Activated CD4-positive, alpha-beta T cell treated with anti-CD3 and anti-CD28 coated beads for 36 hours (primary cell): Measurements from ENCODE around the gene XIRP1. TPM values are rescaled to one million over a fixed set of nuclear protein-coding genes. Genes with fewer than 3 reads are reported as not detected.
A peak's percentile ranks its signal among the peaks of the same experiment; 100 is the strongest.

Experiments
- ATAC-seq: fragments of 200-7000 bp; cut with Tn5 transposase; one replicate; pipeline ENCODE4 v1.10.0; 2021; ENCODE audit warnings: mild to moderate bottlenecking, moderate library complexity
- CTCF ChIA-PET: fragments of 350-600 bp; sonication (Branson Sonifier 250); formaldehyde crosslinking; loops from one replicate; lab custom pipeline; 2021; ENCODE audit warnings: antibody characterized with exemption; lab: Charles Lee
- POLR2A ChIA-PET: fragments of 350-600 bp; sonication (Branson Sonifier 250); formaldehyde crosslinking; loops from one replicate; lab custom pipeline; 2021; ENCODE audit warnings: antibody characterized with exemption, inconsistent platforms; lab: Charles Lee
- DNase-seq: peaks from one replicate; pipeline ENCODE4 v3.0.0-alpha.2; 2020
- H3K27ac Mint-ChIP-seq: one replicate; pipeline ENCODE4 v1.8.0; 2021; ENCODE audit warnings: mixed read lengths
- H3K27me3 Mint-ChIP-seq: one replicate; pipeline ENCODE4 v1.8.0; 2021; ENCODE audit warnings: mixed read lengths
- H3K36me3 Mint-ChIP-seq: one replicate; pipeline ENCODE4 v1.8.0; 2021; ENCODE audit warnings: low read depth, mixed read lengths
- H3K4me1 Mint-ChIP-seq: one replicate; pipeline ENCODE4 v1.8.0; 2021; ENCODE audit warnings: mixed read lengths
- H3K4me3 Mint-ChIP-seq: one replicate; pipeline ENCODE4 v1.8.0; 2021; ENCODE audit warnings: mild to moderate bottlenecking, moderate library complexity, mixed read lengths
- H3K9me3 Mint-ChIP-seq: one replicate; pipeline ENCODE4 v1.8.0; 2021; ENCODE audit warnings: low read depth, mixed read lengths
- intact Hi-C, 2 experiments: fragments of 100-400 bp; cut with DNase I in 1 of 2; cut with micrococcal nuclease in 1 of 2; formaldehyde crosslinking; loops; one replicate each; pipeline versions ENCODE4 v1.14.2 to v1.15.1; 2022 to 2024; cut with DNase I, micrococcal nuclease
- total RNA-seq, 2 experiments: library from RNA; stranded (reverse); gene quantifications; one replicate each; pipeline ENCODE4 v1.2.3, GENCODE V29; 2021

The XIRP1 gene
- total RNA-seq, 2 experiments from 2014 or later = 1.4 to 2.2 TPM

- H3K27me3 Mint-ChIP-seq = no peaks in the 10 kb centered on the region
- ChIA-PET POLR2A (no interaction called here), CTCF (interaction anchor here (14.9 kb wide), 1 partner anchor 106 kb away, joined by 447 read pairs; no protein-coding TSS in a partner anchor)
- H3K9me3 Mint-ChIP-seq = no peaks in the 10 kb centered on the region
- intact Hi-C loops = no loop called here
- peaks cover 12% of the 10 kb centered on the region for H3K4me1 Mint-ChIP-seq
- ATAC-seq (no peak), DNase-seq (no peak)
- no peaks in the 10 kb centered on the region for H3K36me3 Mint-ChIP-seq
- H3K4me3 Mint-ChIP-seq = no peak overlapping the region
- no peak overlapping the region for H3K27ac Mint-ChIP-seq
Measured at GRCh38 chr3:39185326-39185958, 7.0 kb downstream of the XIRP1 start.

GRCh38 chr3:39184968-39185285, 7.5 kb downstream of the XIRP1 start:
- POLR2A ChIA-PET = no interaction called here
- intact Hi-C loops = loop anchor here in 1 of 2 experiments (5.0 kb wide), 1 partner anchor 688 kb away; the partner anchor contains the start of gene EXOG

GRCh38 chr3:39184081-39184967, 8.1 kb downstream of the XIRP1 start:
- Mint-ChIP-seq H3K9me3 (no peaks in the 10 kb centered on the region), H3K27ac (no peak overlapping the region), H3K4me1 (peaks cover 18% of the 10 kb centered on the region), H3K27me3 (no peaks in the 10 kb centered on the region), H3K4me3 (no peak overlapping the region), H3K36me3 (no peaks in the 10 kb centered on the region)
- ChIA-PET CTCF (interaction anchor here (1.0 to 14.9 kb wide), 3 partner anchors 57 to 107 kb away, joined by 4 to 447 read pairs (median 5); no protein-coding TSS in a partner anchor), POLR2A (interaction anchor here (0.7 kb wide), 1 partner anchor 30 kb away, joined by 3 read pairs; no protein-coding TSS in a partner anchor)
- DNase-seq (no peak), ATAC-seq (no peak)
- intact Hi-C loops = loop anchor here in 1 of 2 experiments (5.0 kb wide), 1 partner anchor 687 kb away; the partner anchor contains the start of gene EXOG

More at GRCh38 chr3:39184968-39185285, 7.5 kb downstream of the XIRP1 start:
- no peak overlapping the region for H3K4me3 Mint-ChIP-seq
- H3K9me3 Mint-ChIP-seq = no peaks in the 10 kb centered on the region
- H3K27me3 Mint-ChIP-seq = no peaks in the 10 kb centered on the region
- CTCF ChIA-PET = interaction anchor here (1.4 to 14.9 kb wide), 2 partner anchors 58 to 107 kb away, joined by 4 to 447 read pairs; no protein-coding TSS in a partner anchor
- H3K36me3 Mint-ChIP-seq = no peaks in the 10 kb centered on the region
- H3K27ac Mint-ChIP-seq = no peak overlapping the region
- DNase-seq = no peak
- ATAC-seq = no peak
- H3K4me1 Mint-ChIP-seq = peaks cover 15% of the 10 kb centered on the region

GRCh38 chr3:39183211-39184080, 8.9 kb downstream of the XIRP1 start:
- POLR2A ChIA-PET = interaction anchor here (0.7 kb wide), 1 partner anchor 30 kb away, joined by 3 read pairs; no protein-coding TSS in a partner anchor
- Mint-ChIP-seq H3K9me3 (no peaks in the 10 kb centered on the region), H3K27ac (peak overlapping the region; percentile 15), H3K4me3 (no peak overlapping the region), H3K4me1 (peaks cover 27% of the 10 kb centered on the region), H3K36me3 (no peaks in the 10 kb centered on the region), H3K27me3 (no peaks in the 10 kb centered on the region)
- intact Hi-C loops = loop anchor here in 1 of 2 experiments (5.0 kb wide), 1 partner anchor 686 kb away; the partner anchor contains the start of gene EXOG
- ATAC-seq (no peak), DNase-seq (no peak)
- CTCF ChIA-PET = interaction anchor here (1.0 to 14.9 kb wide), 3 partner anchors 57 to 108 kb away, joined by 4 to 447 read pairs (median 5); no protein-coding TSS in a partner anchor

GRCh38 chr3:39181408-39182335, 10.7 kb downstream of the XIRP1 start:
- no peaks in the 10 kb centered on the region for H3K9me3 Mint-ChIP-seq
- intact Hi-C loops = loop anchor here (2.0 to 5.0 kb wide), 2 partner anchors 75 to 684 kb away; partner anchors contain the start of genes EXOG (in 1 of the 2), GORASP1 (in 1 of the 2) and TTC21A (in 1 of the 2)
- peak overlapping the region; percentile 54 for H3K4me3 Mint-ChIP-seq
- H3K4me1 Mint-ChIP-seq = peaks cover 40% of the 10 kb centered on the region
- ATAC-seq (no peak), DNase-seq (no peak)
- no peaks in the 10 kb centered on the region for H3K27me3 Mint-ChIP-seq
- ChIA-PET POLR2A (no interaction called here), CTCF (no interaction called here)
- H3K36me3 Mint-ChIP-seq = no peaks in the 10 kb centered on the region
- peak overlapping the region; percentile 69 for H3K27ac Mint-ChIP-seq

GRCh38 chr3:39180546-39181346, 11.6 kb downstream of the XIRP1 start:
- H3K4me3 Mint-ChIP-seq = peak overlapping the region; percentile 77
- intact Hi-C loops = loop anchor here (1.0 to 5.0 kb wide), 4 partner anchors 73 to 683 kb away; partner anchors contain the start of genes GORASP1 (in 2 of the 2), TTC21A (in 2 of the 2), EXOG (in 1 of the 2) and SLC25A38 (in 1 of the 2)
- no peaks in the 10 kb centered on the region for H3K27me3 Mint-ChIP-seq
- peak; percentile 94 for DNase-seq
- peaks cover 48% of the 10 kb centered on the region for H3K4me1 Mint-ChIP-seq
- ChIA-PET POLR2A (interaction anchor here (1.2 kb wide), 1 partner anchor 14 kb away, joined by 6 read pairs; no protein-coding TSS in a partner anchor), CTCF (interaction anchor here (0.7 to 1.3 kb wide), 3 partner anchors 94 to 111 kb away, joined by 3 to 4 read pairs (median 4); no protein-coding TSS in a partner anchor)
- H3K36me3 Mint-ChIP-seq = no peaks in the 10 kb centered on the region
- H3K27ac Mint-ChIP-seq = peak overlapping the region; percentile 82
- ATAC-seq = peak; percentile 77
- H3K9me3 Mint-ChIP-seq = no peaks in the 10 kb centered on the region

GRCh38 chr3:39180183-39180545, 12.2 kb downstream of the XIRP1 start:
- intact Hi-C loops = loop anchor here (1.0 to 5.0 kb wide), 4 partner anchors 73 to 683 kb away; partner anchors contain the start of genes GORASP1 (in 2 of the 2), TTC21A (in 2 of the 2), EXOG (in 1 of the 2) and SLC25A38 (in 1 of the 2)
- H3K27me3 Mint-ChIP-seq = no peaks in the 10 kb centered on the region
- H3K36me3 Mint-ChIP-seq = no peaks in the 10 kb centered on the region
- H3K9me3 Mint-ChIP-seq = peaks cover 2% of the 10 kb centered on the region
- ATAC-seq (peak; percentile 53), DNase-seq (peak; percentile 56)
- H3K4me1 Mint-ChIP-seq = peaks cover 48% of the 10 kb centered on the region
- ChIA-PET POLR2A (interaction anchor here (1.2 kb wide), 1 partner anchor 13 kb away, joined by 6 read pairs; no protein-coding TSS in a partner anchor), CTCF (interaction anchor here (0.7 to 3.0 kb wide), 4 partner anchors 10 to 112 kb away, joined by 3 to 24 read pairs (median 4); no protein-coding TSS in a partner anchor)
- peak overlapping the region; percentile 82 for H3K27ac Mint-ChIP-seq
- peak overlapping the region; percentile 77 for H3K4me3 Mint-ChIP-seq

- peak overlapping the region; percentile 82 for H3K27ac Mint-ChIP-seq
- peaks cover 2% of the 10 kb centered on the region for H3K9me3 Mint-ChIP-seq
- peaks cover 48% of the 10 kb centered on the region for H3K4me1 Mint-ChIP-seq
- CTCF ChIA-PET = interaction anchor here (0.7 to 4.1 kb wide), 8 partner anchors 11 to 114 kb away, joined by 3 to 24 read pairs (median 6); no protein-coding TSS in a partner anchor
- ATAC-seq (no peak), DNase-seq (peak; percentile 51)
- no peaks in the 10 kb centered on the region for H3K36me3 Mint-ChIP-seq
- no peaks in the 10 kb centered on the region for H3K27me3 Mint-ChIP-seq
- H3K4me3 Mint-ChIP-seq = peak overlapping the region; percentile 63
- POLR2A ChIA-PET = interaction anchor here (0.7 to 1.8 kb wide), 5 partner anchors 10 to 1346 kb away, joined by 3 to 6 read pairs (median 3); no protein-coding TSS in a partner anchor
- intact Hi-C loops = loop anchor here in 1 of 2 experiments (2.0 kb wide), 1 partner anchor 126 kb away; the partner anchor contains the start of gene WDR48
Measured at GRCh38 chr3:39178553-39178952, 13.8 kb downstream of the XIRP1 start.
